Astrocyte of the cerebellum (primary cell): ENCODE results near the gene L3MBTL4.
"Not testable (repeated sequence)": the region's sequence is repeated elsewhere in the genome, so short reads cannot be mapped to it uniquely, and the experiment has no call there.

Source experiments
- DNase-seq: peaks from one replicate; pipeline ENCODE4 v3.0.0-alpha.2; 2011; ENCODE audit warnings: low read depth
- H3K4me3 ChIP-seq: 2 replicates; pipeline ENCODE4 v1.5.1; 2011; ENCODE audit warnings: mild to moderate bottlenecking, low read depth, low read length, moderate library complexity
- in situ Hi-C: cut with HindIII; loops from 2 replicates; pipeline ENCODE4 v1.10.0; 2017; ENCODE audit warnings: low sequenced_read_pairs
- TF ChIP-seq, protein P1 (sequence below): IDR thresholded peaks from 2 replicates; pipeline ENCODE4 v1.5.1; 2012; ENCODE audit warnings: low read length, low read depth, moderate library complexity, mild to moderate bottlenecking; ENCODE audit errors: missing control alignments

L3MBTL4 gene

GRCh38 chr18:6423289-6423688 is 8.6 kb upstream of the L3MBTL4 start:
- TF ChIP-seq, protein P1, sequence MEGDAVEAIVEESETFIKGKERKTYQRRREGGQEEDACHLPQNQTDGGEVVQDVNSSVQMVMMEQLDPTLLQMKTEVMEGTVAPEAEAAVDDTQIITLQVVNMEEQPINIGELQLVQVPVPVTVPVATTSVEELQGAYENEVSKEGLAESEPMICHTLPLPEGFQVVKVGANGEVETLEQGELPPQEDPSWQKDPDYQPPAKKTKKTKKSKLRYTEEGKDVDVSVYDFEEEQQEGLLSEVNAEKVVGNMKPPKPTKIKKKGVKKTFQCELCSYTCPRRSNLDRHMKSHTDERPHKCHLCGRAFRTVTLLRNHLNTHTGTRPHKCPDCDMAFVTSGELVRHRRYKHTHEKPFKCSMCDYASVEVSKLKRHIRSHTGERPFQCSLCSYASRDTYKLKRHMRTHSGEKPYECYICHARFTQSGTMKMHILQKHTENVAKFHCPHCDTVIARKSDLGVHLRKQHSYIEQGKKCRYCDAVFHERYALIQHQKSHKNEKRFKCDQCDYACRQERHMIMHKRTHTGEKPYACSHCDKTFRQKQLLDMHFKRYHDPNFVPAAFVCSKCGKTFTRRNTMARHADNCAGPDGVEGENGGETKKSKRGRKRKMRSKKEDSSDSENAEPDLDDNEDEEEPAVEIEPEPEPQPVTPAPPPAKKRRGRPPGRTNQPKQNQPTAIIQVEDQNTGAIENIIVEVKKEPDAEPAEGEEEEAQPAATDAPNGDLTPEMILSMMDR = no peak
- in situ Hi-C loops = no loop called here
- H3K4me3 ChIP-seq = no peak overlapping the region
- DNase-seq = no peak

DNA sequence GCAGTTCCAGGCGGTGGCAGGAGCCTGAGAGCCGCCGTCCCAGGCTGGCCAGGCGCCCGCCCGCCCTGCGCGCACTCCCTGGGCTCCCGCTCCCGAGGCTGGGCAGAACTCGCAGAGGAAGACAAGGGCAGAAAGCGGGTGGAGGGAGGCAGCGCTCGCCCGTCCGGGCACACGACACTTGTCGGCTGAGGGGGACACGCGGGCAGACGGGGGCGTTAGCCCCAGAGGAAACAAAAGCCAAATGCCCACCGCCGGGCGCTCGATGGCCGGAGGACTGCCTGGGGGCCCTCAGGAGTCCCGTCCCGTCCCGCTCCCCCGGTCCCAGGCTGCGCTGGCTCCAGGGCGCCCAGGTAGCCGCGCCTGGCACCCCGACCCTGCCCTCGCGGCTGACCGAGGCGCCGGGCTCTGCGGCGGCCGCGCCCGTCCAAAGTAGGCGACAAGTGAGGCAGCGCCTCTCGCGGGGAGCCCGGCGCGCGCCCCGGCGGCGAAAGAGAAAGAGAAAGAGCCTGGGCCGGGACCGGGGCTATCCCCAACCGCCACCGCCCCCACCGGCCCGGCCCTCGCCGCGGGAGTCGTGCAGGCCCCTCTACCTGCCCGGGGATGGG is 491 bp downstream of the L3MBTL4 start:
- TF ChIP-seq, protein P1 = no peak
- H3K4me3 ChIP-seq = peak overlapping the region; percentile 46
- no peak for DNase-seq
- in situ Hi-C loops = no loop called here

DNA sequence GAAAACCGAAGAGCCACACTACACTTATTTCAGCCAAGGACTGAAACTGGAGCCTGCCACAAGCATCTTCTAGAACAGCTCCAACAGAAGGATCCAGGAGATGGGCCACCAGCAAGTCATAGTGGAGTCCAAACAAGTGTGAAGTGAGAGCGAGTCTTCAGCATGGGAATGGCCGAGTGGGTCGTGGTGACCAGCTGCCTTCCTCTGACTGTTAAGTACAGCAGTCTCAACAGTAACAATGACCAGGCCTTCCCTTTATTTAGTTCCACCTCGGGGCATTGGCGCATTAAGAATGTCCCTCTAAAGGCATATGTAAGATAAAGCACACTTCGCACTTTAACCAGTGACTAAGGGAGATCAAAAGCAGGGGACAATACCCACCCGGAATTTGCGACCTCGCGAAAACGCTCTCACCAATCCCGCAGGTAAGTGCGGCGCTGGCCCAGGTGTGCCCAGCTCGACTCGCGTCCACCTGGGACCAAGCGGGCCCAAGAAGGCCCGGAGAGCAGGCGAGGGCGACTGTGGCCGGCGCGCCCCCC is 1.1 kb downstream of the L3MBTL4 start:
- DNase-seq = no peak
- in situ Hi-C loops = no loop called here
- H3K4me3 ChIP-seq = peak overlapping the region; percentile 46
- TF ChIP-seq, protein P1 = no peak

- DNase-seq = no peak
- in situ Hi-C loops = no loop called here
- H3K4me3 ChIP-seq = no peak overlapping the region
- TF ChIP-seq, protein P1 = no peak
These were observed 1.7 kb downstream of the L3MBTL4 start for GRCh38 chr18:6412933-6413472.

DNA sequence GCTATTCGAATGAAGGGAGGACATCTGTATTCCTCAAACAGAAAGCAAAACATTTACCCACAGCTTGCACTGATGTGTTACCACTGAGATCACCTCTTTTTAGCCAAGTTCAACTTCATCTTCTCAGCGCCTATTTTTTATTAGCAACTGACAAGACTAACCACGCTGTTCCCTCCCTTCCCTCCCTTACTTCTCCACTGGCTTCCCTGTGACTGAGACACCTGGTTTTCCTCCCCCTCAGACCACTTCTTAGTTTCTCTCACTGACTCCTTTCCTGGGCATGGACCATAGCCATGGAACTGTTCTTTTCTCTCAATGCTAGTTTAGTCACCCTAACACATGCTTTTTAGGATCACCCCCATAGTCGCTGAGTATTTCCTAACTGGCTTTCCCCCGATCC is 3.3 kb downstream of the L3MBTL4 start:
- no peak for DNase-seq
- in situ Hi-C loops = no loop called here
- TF ChIP-seq, protein P1 = no peak
- no peak overlapping the region for H3K4me3 ChIP-seq

- in situ Hi-C loops = no loop called here
- no peak for DNase-seq
- no peak overlapping the region for H3K4me3 ChIP-seq
- TF ChIP-seq, protein P1 = no peak
These were observed 4.8 kb downstream of the L3MBTL4 start for GRCh38 chr18:6409933-6410332.

DNA sequence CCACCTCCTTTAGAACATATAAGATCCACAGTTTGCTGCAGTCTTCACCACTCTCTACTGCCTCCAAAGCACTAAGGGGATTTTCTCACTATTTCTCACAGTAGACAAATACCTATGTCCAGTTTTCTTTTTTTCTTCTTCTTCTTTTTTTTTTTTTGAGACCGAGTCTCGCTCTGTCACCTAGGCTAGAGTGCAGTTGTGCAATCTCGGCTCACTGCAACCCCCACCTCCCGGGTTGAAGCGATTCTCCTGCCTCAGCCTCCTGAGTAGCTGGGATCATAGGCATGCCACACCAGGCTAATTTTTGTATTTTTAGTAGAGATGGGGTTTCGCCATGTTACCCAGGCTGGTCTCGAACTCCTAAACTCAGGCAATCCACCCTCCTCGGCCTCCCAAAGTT is 6.2 kb downstream of the L3MBTL4 start:
- in situ Hi-C loops, DNase-seq, H3K4me3 ChIP-seq: not testable (repeated sequence)
